Activated effector memory CD4-positive, alpha-beta T cell treated with Interleukin-2 at 50 U/mL for 16 hours (primary cell): ENCODE results near the gene FOXB2.
"Not testable (repeated sequence)": the region's sequence is repeated elsewhere in the genome, so short reads cannot be mapped to it uniquely, and the experiment has no call there.

Experiments used
- DNase-seq: peaks from one replicate; pipeline ENCODE4 v3.0.0-alpha.2; 2020

FOXB2 gene

DNA sequence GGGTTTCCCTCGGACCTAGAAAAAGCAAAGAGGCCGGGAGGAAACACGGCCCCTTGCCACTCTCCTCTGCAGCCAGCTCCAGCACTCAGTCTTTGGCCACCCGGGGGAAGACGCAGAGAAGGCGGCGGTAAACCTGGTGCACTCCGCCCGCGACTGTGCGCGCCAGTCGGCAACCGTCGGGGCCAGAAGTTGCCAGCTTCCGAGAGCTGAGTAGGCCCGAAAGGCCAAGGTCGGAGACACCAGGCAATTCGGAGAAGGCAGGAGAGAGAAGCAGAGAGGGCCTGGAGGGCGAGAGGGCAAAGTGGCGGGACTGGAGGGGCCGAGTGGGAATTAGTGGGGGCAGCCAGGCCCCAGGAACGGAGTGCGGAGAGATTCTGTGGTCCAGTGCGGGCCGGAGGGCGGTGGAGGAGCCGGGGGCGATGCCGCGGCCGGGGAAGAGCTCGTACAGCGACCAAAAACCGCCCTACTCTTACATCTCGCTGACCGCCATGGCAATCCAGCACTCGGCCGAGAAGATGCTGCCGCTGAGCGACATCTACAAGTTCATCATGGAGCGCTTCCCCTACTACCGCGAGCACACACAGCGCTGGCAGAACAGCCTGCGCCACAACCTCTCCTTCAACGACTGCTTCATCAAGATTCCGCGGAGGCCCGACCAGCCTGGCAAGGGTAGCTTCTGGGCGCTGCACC, at the start of gene FOXB2:
Gene FOXB2, plus strand, starts transcription at position 420 of the 690 bp plus-strand sequence. Its CDS starts 0 bp downstream, at position 420.
- DNase-seq = no peak

DNA sequence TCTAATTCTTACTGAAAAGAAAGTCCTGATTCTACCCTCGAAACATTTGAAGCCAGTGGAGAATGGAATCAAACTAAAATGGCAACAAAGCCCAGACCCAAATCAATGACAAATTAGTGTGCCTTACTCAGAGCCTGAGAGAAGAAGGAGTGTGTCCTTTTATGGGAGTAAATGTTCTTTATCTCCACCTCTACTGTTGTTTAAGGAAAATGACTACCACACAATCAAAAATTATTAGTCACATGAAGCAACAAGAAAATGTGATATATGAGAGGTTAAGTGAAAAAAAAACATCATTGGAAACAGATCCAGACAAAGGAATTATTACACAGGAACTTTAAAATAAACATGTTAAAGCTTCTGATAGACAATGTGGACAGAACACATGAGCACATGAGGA, 49.7 kb upstream of the FOXB2 start:
- DNase-seq = no peak

DNA sequence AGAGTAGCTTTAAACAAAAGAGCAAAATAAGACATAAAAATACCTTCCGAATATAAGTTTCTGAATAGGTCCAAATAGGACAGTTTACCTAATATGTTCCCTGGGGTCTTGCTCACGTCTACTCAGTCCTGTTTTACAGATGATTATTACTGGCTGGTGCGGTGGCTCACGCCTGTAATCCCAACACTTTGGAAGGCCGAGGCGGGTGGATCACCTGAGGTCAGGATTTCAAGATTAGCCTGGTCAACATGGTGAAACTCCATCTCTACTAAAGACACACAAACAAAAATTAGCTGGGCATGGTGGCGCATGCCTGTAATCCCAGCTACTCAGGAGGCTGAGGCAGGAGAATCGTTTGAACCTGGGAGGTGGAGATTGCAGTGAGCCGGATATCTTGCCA, 40.6 kb upstream of the FOXB2 start:
- not testable (repeated sequence) for DNase-seq

DNA sequence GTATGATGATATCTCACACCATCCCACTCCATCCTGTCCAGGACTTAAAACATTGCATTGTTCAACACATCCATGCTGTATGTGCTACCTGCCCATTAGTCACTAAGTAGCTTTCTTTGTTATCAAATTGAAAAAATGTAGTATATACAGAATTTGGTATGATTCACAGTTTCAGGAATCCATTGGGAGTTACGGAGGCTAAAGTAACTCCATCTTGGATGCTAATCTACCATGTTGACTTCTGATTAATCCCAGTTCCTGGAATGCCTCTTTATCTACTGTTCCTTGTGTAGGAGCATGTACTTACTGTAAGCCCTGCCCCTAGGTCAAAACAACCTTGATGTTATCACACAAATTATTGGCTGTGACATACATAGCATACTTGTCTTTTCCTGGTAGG, 38.9 kb upstream of the FOXB2 start:
- no peak for DNase-seq

DNA sequence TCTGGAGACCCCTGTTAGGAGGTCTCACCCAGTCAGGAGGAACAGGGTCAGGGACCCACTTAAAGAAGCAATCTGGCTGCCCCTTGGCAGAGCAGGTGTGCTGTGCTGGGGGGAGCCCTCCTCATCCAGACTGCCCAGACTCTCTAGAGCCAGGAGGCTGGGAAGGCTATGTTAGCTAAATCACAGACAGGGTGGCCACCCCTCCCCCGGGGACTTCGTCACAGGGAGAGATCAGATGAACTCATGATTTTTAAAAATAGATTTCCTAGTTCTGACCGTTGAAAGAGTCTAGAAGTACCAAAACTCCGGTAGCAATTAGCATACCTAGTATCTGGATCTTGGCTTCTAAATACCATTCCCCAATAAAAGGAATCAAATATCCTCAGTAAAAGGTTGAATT, 35.0 kb upstream of the FOXB2 start:
- DNase-seq = no peak

DNA sequence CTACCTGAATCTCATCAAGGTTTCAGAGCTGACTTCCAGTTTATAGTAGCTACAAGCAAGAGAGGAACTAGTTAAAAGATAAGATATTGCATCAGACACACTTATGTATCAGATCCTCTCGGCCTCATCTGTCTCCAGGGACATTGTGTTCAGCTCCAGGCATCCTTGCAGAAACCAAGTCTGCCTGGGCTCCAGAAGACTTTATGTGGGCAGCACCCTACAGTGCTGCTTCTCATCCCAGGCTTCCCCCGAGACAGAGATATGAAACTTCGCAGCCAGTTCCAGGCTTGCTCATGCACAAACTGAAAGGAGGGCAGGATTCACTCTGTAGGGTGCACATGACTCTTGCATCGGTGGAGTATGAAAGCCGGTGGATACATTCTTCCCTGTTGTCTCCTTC, 33.9 kb upstream of the FOXB2 start:
- DNase-seq = no peak

DNA sequence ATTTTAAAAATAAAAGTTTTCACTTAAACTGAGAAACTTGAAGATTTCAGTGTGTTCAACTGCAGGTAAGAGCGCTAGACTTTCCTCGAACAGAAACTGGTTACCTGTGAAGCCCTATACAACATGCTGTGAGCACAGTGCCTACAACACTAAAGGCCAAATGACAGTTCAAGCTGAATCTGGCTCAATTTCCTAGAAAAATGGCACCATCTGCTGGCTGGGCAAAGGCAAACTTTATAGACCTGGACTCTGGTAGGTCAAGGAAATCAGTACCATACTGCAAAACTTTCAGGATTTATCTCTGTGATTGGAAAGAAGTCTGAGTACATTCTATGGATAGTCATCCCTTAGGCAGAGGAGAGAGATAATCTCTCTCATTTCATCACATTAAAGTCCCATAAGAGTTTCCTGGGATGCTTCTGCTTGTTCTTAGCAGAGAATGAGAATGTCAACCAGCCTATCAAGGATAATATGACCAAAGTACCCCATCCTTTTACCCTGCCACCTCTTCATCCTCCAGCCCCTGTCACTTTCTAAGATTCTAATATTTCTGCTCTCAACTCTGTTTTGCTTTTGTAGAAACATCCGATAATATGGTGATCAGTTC, 31.8 kb upstream of the FOXB2 start:
- DNase-seq = no peak

DNA sequence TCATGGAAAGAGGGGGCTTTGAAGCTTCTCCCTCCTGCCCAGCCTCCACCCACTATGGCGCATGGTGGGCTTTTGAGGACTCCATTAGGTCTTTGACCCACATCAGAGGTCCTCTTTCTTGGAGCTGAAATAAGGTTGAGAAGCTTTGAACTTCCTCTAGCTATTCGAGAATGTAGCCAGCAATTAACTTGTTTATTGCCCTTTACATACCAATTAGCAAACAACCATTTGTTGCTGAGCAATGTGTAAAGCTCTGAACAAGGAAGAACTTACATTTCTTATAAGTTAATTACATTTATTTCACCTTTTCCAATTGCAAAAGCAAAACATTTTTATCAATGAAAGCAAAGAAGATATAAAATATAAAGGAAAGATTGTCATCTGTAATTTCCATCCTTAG, 30.5 kb upstream of the FOXB2 start:
- no peak for DNase-seq

DNA sequence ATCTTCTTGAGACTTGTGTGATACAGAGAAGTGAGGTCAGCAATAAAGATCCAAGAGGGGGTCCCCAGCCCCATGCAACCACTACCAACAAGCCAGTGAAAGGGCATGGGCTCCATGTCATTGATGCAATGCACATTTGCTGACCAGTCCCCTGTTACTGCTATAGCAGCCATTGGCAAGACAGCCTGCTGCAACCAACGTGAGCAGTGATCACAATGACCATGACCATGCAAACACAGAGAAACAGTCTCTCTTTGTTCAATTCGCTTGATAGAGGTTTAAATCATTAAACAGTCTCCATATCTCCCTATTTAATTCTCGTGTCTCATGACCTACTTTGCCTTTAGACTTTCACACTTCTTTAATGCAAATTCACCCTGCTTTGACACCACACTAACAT, 30.0 kb upstream of the FOXB2 start:
- DNase-seq = no peak

DNA sequence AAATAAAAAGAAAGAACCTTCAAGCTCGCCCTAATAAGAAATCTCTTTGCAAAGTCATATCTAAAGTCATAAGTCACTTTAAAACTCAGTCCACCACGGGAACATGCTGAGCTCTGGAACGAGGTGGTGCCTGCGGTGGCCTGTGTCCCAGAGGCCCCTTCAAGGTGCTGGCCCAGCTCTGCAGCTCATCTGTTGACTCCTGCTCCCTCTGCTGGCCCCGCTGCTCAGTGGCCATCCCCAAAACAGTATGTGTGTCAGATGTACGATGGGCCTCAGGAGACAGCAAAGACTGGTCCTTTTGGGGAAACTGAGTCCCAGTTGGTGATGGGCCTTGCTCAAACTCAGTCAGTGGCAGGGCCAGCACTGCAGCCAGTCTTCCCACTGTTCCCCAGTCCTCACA, 22.8 kb upstream of the FOXB2 start:
- no peak for DNase-seq

DNA sequence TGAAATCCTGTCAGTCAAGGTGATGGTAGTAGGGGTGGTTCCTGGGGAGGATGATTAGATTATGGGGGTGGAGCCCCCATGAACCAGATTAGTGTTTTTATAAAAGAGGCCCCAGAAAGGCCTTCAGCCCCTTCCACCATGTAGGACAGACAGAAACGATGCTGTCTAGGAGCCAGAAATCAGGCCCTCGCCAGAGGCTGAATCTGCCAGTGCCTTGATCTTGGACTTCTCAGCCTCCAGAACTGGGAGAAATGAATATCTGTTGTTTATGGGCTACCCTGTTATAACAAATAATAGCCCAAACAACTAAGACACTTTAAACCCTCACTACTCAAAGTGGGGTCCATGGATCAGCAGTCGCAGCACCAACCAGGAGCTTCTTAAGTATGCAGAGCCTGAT, 20.2 kb upstream of the FOXB2 start:
- no peak for DNase-seq

DNA sequence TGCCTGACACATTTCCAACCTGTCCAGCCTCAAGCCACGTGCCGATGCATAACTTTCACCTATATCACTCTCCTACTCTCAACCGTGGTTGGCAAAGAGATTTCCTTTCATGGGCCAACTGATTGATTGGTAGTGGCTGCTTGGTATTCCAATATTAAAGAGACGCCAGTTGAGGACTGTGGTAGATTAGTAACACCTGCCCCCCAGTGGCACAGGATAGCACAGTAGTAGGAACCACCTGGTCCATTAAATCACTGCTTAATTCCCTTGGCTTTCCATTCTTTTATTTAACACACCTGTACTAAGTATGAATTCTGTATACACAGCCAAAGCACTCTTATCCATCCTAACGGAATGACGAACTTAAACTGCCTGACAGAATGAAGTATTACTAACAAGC, 19.1 kb upstream of the FOXB2 start:
- DNase-seq = no peak

DNA sequence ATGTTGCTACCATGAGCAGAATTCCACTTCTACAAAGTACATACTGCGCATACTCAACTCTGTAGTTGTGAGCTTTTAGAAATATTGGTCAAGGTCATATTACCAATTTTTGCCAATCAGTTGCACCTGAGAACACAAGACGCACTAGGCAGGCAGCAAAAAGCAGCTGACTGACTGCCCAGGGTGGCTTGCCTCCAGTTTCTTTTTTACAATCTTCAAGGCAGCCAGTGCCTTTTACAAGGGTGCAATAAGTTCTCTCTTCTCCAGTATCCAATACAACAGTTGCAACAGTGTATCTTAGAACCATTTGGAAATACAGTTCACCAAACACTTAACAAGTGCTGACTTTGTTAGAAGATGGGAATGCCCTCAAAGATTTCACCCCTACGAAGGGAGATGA, 16.1 kb upstream of the FOXB2 start:
- DNase-seq = no peak

DNA sequence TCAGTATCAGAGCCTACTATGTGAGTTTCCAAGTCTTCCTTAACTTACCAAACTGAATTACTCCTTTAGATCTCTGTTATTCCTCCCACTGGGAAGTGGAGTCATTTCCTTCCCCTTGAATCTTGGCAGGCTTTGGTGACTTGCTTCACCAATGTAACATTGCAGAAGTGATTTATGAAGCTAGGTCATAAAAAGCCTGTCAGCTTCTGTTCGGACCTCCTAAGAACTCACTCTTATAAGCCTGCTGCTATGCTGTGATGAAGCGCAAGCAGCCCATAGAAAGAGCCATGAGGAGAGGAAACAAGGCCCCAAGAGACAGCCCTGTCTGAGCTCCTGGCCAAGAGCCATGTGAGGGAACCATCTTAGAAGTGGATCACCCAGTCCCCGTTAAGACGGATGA, 14.2 kb upstream of the FOXB2 start:
- DNase-seq = no peak

DNA sequence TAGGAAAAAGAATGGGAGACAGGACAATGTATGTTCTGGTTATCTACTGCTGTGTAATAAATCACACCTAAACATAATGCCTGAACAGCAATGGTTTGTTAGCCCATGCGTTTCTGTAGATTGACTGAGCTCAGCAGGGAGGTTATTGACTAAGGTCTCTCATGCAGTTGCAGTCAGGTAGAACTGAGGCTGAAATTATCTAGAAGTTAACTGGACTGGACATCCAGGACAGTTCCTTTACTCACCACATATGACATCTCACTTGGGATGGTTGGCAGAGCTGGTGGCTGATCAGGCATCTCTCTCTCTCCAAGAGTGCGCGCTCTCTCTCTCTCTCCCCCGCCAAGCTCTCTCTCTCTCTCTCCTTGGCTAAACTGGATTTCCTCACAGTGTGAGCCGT, 8.9 kb upstream of the FOXB2 start:
- no peak for DNase-seq

DNA sequence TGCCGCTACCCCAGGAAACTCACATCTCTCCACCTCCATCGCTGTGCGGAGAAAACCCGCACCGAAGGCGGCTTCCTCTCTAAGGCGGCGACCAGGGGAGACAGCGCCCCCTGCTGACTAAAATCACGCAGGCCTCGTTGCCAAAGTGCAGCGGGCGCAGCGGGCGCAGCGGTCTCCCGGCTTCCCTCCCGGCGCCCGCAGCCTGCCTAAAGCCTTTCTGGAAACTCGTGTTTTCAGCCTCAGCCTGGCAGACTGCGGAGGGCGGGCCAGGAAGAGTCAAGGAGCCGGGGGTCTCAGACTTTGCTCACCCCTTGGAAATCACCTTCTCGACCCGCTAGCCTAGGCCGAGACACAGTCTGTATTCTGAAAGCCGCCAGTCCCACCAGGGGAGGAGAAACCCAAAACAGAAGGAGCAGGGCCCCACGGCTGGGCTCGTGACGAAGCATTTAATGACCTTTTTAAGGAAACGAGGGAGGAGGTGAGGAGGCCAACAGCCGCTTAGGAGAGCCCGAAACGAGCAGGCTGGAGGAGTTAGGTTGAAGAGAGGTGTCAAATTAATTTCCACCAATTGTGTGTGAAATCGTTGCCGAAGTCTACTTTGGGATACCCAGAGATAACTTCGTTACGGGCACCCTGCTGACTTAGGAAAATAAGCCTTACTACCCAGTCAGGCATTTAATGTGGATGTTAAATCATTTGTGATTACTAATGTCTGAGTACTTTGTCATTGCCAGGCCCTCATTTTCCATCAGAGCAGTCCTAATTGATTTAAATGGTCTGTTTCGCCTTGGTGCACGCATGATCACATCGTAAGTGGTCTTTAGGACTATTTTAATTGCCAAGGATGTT, 7.3 kb upstream of the FOXB2 start:
- peak; percentile 34 for DNase-seq

DNA sequence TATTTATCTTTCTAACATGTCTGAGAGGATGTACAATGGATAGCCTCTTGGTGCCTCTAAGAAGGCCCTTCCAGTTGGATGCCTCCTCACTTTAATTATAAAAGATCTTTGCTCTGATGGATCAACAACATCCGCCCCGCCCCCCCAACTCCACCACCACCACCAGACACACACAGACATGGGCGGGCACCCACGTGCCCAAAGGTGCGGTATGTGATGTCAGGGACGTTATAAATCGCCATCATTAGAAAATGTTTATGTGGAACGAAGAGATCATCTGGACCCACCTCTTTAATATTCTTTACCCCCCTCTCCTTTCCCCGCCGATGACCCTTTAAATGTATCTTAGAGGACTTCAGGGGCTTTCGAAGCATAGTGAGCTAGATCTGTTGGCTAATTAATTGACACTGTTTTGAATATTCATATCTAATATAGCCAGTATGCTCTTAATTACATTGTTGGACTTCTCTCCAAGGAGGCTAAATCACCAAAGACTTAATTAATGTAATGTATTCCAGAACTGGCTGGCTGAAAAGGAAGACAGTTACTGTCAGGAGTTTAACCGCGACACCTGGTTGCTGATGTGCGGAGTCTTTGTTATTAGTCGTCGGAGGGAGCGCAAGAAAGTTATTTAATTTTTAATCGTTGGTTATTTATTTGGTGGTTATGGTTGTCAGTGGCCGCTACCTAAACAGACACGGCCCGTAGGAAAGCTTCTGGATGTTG, 6.1 kb upstream of the FOXB2 start:
- no peak for DNase-seq

DNA sequence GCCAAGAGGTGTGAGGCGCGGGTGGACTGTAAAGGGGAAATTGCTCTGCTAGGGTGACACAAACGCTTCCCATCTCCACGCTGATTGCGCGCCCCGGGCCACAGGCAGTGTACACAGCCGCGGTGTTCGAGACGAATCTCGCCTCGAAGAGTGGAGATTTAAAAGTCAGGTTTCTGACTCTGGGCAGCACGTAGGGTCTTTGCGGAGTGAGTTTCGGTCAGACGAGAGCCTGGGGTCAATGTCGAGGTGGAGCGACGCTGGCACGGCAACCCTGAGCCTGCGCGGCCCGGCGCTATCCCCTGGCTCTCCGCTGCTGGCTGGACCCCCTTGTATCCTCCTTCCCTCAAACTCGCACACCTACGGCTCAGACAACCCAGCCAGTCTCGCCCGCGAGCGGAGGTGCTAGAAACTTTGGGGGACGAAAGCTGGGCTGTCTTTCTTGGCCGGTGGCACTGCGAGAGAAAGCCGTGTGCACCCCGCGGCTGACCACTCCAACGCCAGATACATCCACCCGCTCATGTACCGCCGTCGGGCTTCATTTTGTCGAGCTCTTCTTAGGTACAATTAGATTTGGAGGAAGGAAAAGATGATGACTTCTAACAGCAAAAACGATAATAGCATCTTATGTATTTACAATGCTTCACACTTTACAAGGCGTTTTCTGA, 5.4 kb upstream of the FOXB2 start:
- DNase-seq = no peak

DNA sequence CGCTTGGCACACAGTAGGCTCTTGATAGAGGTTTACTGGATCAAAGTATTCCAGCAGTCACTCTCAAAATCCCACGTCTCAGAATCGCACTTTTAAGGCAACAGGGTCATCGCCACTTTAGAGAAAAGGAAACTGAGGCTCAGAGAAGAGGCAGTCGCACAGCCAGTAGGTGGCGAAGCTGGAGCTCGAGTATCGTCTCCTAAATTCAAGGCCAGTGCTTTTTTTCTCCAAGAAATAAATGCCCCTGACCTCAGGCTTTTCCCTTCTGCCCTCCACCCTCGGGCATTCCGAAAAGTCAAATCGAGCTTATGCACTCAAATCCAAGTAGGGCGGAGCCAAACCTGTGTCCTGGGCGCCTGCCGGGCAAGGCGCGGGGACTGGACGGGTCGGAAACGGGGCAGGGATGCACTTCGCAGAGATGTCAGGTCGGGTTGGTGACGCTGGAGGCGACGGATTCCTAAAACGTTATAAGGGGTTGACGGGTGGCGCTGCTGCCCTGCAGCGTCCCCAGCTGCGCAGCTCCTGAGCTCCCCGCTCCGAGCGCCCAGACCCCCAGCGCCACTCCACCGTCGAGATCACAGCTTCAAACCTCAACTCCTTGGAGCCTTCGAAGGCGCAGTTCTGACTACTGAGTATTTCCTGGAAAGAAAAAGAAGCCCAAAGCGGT, 4.7 kb upstream of the FOXB2 start:
- DNase-seq = no peak

DNA sequence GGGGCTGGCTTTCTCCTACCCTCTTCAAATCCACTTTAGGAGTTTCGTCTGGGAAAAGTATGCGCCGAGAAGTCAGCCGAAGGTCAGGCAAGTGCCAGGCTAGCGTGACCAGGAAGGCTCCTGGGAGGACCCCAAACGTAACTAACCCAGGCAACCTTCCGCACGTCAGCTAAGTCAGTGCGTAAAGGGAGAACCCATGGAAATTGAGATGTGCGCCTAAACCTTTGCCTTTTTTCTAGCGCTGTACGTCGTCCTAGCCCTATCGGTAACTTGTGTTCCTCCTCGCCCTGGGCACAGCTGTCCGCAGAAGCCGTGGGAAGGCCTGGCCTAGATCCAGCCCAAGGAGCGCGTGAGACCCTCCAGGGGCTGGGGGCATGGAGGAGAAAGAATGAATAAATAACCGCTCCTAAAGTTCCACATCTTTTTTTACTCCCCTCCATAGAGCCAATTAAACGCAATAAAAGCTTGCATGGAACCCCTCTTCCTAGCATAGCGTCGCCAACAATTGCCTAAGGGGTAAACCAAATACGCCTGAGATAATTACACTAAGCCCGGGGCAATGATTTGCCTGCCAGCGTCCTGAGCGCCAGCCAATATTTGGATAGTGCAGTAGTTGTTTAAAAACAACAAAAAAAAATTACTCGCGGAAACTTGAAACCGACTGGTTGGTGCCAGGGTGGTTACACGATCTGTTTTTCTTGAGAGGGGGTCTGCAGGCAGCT, 4.0 kb upstream of the FOXB2 start:
- no peak for DNase-seq

DNA sequence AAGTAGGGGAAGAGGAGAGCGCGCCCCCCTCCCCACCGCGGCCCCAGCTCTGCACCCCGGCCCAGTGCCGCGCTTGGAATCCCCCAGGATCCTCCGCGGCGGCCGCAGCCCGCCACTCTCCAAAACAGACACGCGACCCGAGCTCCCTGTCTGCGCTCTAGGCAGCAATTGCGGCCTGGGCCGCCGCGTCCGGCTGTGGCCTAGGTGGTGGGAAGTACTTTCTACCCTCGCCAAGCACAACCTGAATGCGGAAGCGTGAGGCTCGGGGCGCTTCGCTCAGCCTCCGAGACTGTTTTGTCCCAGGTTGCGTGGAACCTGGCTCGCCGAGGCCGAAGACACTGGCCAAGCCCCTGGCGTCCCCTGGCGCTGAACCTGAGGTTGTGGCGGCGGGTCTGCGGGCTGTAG, 3.3 kb upstream of the FOXB2 start:
- DNase-seq = no peak
